Measurements from ENCODE around the gene GPAM.

- TF ChIP-seq, protein P1, sequence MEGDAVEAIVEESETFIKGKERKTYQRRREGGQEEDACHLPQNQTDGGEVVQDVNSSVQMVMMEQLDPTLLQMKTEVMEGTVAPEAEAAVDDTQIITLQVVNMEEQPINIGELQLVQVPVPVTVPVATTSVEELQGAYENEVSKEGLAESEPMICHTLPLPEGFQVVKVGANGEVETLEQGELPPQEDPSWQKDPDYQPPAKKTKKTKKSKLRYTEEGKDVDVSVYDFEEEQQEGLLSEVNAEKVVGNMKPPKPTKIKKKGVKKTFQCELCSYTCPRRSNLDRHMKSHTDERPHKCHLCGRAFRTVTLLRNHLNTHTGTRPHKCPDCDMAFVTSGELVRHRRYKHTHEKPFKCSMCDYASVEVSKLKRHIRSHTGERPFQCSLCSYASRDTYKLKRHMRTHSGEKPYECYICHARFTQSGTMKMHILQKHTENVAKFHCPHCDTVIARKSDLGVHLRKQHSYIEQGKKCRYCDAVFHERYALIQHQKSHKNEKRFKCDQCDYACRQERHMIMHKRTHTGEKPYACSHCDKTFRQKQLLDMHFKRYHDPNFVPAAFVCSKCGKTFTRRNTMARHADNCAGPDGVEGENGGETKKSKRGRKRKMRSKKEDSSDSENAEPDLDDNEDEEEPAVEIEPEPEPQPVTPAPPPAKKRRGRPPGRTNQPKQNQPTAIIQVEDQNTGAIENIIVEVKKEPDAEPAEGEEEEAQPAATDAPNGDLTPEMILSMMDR (IDR thresholded peaks at IDR 0.05; ENCODE audit: low read length), result no peak
- no peak for TF ChIP-seq EZH2phosphoT487 (IDR thresholded peaks at IDR 0.05; ENCODE audit: low read length)
These were observed 30.3 kb upstream of the GPAM start for GRCh38 chr10:112213836-112214235.

Data from MM.1S (cell line).